GM12873 (cell line): ENCODE data around the gene C12orf56.

Experiments
- CTCF ChIP-seq: IDR thresholded peaks from 2 replicates; pipeline ENCODE4 v1.5.1; 2012; ENCODE audit warnings: low read depth, mild to moderate bottlenecking, moderate library complexity, low read length, control low read depth; ENCODE audit not compliant: insufficient read depth; ENCODE audit errors: missing control alignments

The C12orf56 gene

GRCh38 chr12:64222009-64222765 lies 168.4 kb downstream of the C12orf56 start, which contains the start of gene KICS2:
Gene KICS2, minus strand, starts transcription at chr12:64222296. Its CDS starts 59 bp downstream, at chr12:64222237.
- TF ChIP-seq CTCF = no peak

GRCh38 chr12:64221651-64222008 lies 168.9 kb downstream of the C12orf56 start:
- no peak for TF ChIP-seq CTCF

GRCh38 chr12:64220046-64220445 lies 170.5 kb downstream of the C12orf56 start:
- no peak for TF ChIP-seq CTCF

GRCh38 chr12:64219145-64219544 lies 171.4 kb downstream of the C12orf56 start:
- TF ChIP-seq CTCF = no peak

GRCh38 chr12:64218597-64218996 lies 172.0 kb downstream of the C12orf56 start:
- no peak for TF ChIP-seq CTCF

GRCh38 chr12:64216239-64216638 lies 174.3 kb downstream of the C12orf56 start:
- TF ChIP-seq CTCF = no peak
